Keratinocyte (primary cell): ENCODE measurements around the gene RGS3. TPM values are rescaled to one million over a fixed set of nuclear protein-coding genes. Genes with fewer than 3 reads are reported as not detected.

Source experiments
- DNase-seq: peaks from one replicate; pipeline ENCODE4 v3.0.0-alpha.2; 2011; ENCODE audit warnings: low read depth, missing footprints, low spot score
- FAIRE-seq: peaks from 2 replicates; lab custom pipeline; 2011; peaks lifted over from hg19 to GRCh38; lab: Jason Lieb, UNC
- H2AFZ ChIP-seq: 2 replicates; pipeline ENCODE4 v1.6.0; 2012; ENCODE audit warnings: low read length, control low read depth, inconsistent platforms; ENCODE audit not compliant: control insufficient read depth
- H3K27ac ChIP-seq: 2 replicates; pipeline ENCODE4 v1.5.1; 2011; ENCODE audit warnings: low read length; ENCODE audit not compliant: control insufficient read depth, insufficient read depth
- H3K27me3 ChIP-seq: 3 replicates; pipeline ENCODE4 v1.6.0; 2011; ENCODE audit warnings: low read length; ENCODE audit not compliant: control insufficient read depth, insufficient read depth; ENCODE audit errors: extremely low read depth
- H3K36me3 ChIP-seq, 2 experiments: 2 replicates in 1 of 2; 3 replicates in 1 of 2; pipeline ENCODE4 v1.5.1; 2011; ENCODE audit warnings: low read length in 2 of 2, mild to moderate bottlenecking in 1 of 2; ENCODE audit not compliant: control insufficient read depth in 2 of 2, insufficient read depth in 2 of 2; ENCODE audit errors: extremely low read depth in 1 of 2
- H3K4me1 ChIP-seq: 3 replicates; pipeline ENCODE4 v1.5.1; 2011; ENCODE audit warnings: low read length; ENCODE audit not compliant: control insufficient read depth, insufficient read depth; ENCODE audit errors: extremely low read depth
- H3K4me2 ChIP-seq: 3 replicates; pipeline ENCODE4 v1.6.0; 2011; ENCODE audit warnings: low read depth, low read length; ENCODE audit not compliant: control insufficient read depth, insufficient read depth; ENCODE audit errors: extremely low read depth
- H3K4me3 ChIP-seq, 3 experiments: fragments of 200-600 bp in 1 of 3; sonication (generic) in 1 of 3; 2 replicates in 2 of 3; 3 replicates in 1 of 3; pipeline ENCODE4 v1.5.1; 2011 to 2016; ENCODE audit warnings: low read length in 3 of 3, mild to moderate bottlenecking in 3 of 3, control low read depth in 2 of 3, inconsistent platforms in 1 of 3, low read depth in 1 of 3, mixed read lengths in 1 of 3, mixed run types in 1 of 3, moderate library complexity in 1 of 3; ENCODE audit not compliant: control insufficient read depth in 2 of 3, insufficient read depth in 2 of 3; ENCODE audit errors: extremely low read depth in 1 of 3
- H3K79me2 ChIP-seq: 2 replicates; pipeline ENCODE4 v1.6.0; 2012; ENCODE audit warnings: low read length; ENCODE audit not compliant: control insufficient read depth, insufficient read depth
- H3K9ac ChIP-seq: 3 replicates; pipeline ENCODE4 v1.6.0; 2011; ENCODE audit warnings: low read length; ENCODE audit not compliant: control insufficient read depth, insufficient read depth; ENCODE audit errors: extremely low read depth
- H3K9me1 ChIP-seq: 3 replicates; pipeline ENCODE4 v1.6.0; 2011; ENCODE audit warnings: low read length; ENCODE audit not compliant: control insufficient read depth, insufficient read depth; ENCODE audit errors: extremely low read depth
- H3K9me3 ChIP-seq: 2 replicates; pipeline ENCODE4 v1.5.1; 2012; ENCODE audit warnings: low read depth, low read length; ENCODE audit not compliant: control insufficient read depth
- H4K20me1 ChIP-seq: 3 replicates; pipeline ENCODE4 v1.6.0; 2011; ENCODE audit warnings: low read length; ENCODE audit not compliant: control insufficient read depth, insufficient read depth; ENCODE audit errors: extremely low read depth
- EZH2 ChIP-seq: IDR thresholded peaks from one replicate; pipeline ENCODE4 v1.6.1; 2012; ENCODE audit warnings: inconsistent platforms, mild to moderate bottlenecking, low read length, moderate library complexity
- dilution Hi-C: fragments of 300-500 bp; cut with MboI; formaldehyde crosslinking; loops from one replicate; pipeline ENCODE4 v1.7.0; 2020; ENCODE audit warnings: low sequenced_read_pairs; ENCODE audit not compliant: extremely low pct_ligation_motif_present
- polyA plus RNA-seq, 5 experiments: library from polyadenylated mRNA; depleted of rRNA in 3 of 5; stranded (reverse) in 3 of 5; stranded (forward) in 1 of 5; unstranded in 1 of 5; fragments of >200 nt; gene quantifications; 1 replicate in 1 of 5; 2 replicates in 3 of 5; 3 replicates in 1 of 5; pipeline versions ENCODE4 v1.2.1 to v1.2.3, GENCODE V29; 2011 to 2012; ENCODE audit warnings: missing spikeins in 2 of 5, low read depth in 1 of 5, low replicate concordance in 1 of 5
- TF ChIP-seq, protein P1 (sequence below), 3 experiments: IDR thresholded peaks in 1 of 3; conservative IDR thresholded peaks in 1 of 3; optimal IDR thresholded peaks in 1 of 3; 2 replicates in 2 of 3; 3 replicates in 1 of 3; pipeline versions ENCODE3 to v1.5.1; 2011; ENCODE audit warnings: low read length in 3 of 3, mild to moderate bottlenecking in 3 of 3, moderate library complexity in 2 of 3, control low read depth in 1 of 3, inconsistent platforms in 1 of 3; ENCODE audit not compliant: insufficient read depth in 2 of 3; ENCODE audit errors: extremely low read depth in 1 of 3

Gene RGS3
- polyA plus RNA-seq, 1 donor (not counting 4 experiments of a cell fraction or from before 2014, with no cell fraction given): 19.6 TPM

DNA sequence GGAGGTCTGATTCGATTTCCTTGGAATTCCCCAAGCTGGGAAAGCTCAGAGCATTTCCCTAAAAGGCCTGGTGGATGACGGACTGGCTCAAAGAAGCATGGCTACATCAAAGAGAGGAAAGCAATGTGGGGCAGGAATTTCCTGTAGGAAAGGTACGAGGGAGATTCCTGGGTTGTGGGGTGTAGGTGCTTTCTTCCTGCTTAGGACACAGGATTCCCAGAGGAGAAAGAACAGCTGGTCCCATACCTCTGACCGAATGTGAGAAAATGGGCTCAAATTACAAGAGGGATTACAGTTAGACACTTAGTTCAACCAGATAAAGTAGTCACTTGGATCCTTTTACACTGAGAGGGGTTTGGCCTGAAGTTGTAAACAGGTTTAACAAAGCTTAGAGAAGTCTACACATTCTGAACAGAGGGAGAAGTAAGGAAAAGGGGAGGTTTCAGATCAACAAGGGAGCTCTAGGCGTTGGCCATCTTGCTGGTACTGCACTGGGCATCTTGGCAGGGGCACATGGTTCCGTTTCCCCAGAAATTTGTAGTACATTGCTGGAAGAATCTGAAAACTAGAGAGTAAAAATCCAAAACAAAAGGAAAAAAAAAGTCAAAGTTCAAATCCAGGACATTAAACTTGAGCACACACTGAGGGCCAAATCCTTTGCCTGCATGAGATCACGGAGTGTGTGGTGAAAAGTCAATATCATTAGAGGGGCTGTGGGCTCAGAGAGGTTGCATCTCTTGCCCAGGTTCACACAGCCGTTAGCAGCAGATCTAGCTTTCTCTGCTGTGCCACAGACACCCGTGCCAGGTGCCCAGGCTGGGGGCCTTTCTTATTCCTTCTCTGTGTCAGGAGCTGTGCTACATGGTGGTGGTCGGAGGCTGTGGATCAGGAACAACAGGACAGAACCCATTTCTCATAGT is 171.3 kb downstream of the RGS3 start:
- Histone ChIP-seq H3K4me1 (no peaks in the 10 kb centered on the region), H3K9me3 (no peaks in the 10 kb centered on the region), H3K9me1 (no peaks in the 10 kb centered on the region), H3K9ac (no peak overlapping the region), H4K20me1 (no peaks in the 10 kb centered on the region), H3K4me3 (no peak overlapping the region), H3K79me2 (no peaks in the 10 kb centered on the region), H2AFZ (no peak overlapping the region), H3K36me3 (no peaks in the 10 kb centered on the region), H3K27ac (no peak overlapping the region), H3K27me3 (peaks cover 5% of the 10 kb centered on the region), H3K4me2 (no peak overlapping the region)
- TF ChIP-seq, protein P1, sequence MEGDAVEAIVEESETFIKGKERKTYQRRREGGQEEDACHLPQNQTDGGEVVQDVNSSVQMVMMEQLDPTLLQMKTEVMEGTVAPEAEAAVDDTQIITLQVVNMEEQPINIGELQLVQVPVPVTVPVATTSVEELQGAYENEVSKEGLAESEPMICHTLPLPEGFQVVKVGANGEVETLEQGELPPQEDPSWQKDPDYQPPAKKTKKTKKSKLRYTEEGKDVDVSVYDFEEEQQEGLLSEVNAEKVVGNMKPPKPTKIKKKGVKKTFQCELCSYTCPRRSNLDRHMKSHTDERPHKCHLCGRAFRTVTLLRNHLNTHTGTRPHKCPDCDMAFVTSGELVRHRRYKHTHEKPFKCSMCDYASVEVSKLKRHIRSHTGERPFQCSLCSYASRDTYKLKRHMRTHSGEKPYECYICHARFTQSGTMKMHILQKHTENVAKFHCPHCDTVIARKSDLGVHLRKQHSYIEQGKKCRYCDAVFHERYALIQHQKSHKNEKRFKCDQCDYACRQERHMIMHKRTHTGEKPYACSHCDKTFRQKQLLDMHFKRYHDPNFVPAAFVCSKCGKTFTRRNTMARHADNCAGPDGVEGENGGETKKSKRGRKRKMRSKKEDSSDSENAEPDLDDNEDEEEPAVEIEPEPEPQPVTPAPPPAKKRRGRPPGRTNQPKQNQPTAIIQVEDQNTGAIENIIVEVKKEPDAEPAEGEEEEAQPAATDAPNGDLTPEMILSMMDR (optimal IDR thresholded peaks at IDR 0.05 in 1 of 3, IDR thresholded peaks at IDR 0.05 in 1 of 3, conservative IDR thresholded peaks at IDR 0.05 in 1 of 3; ENCODE audit: extremely low read depth in 1 of 3, insufficient read depth in 2 of 3, low read length in 3 of 3): no peak
- no peak for TF ChIP-seq EZH2
- no peak for FAIRE-seq
- dilution Hi-C loops: no loop called here
- no peak for DNase-seq

DNA sequence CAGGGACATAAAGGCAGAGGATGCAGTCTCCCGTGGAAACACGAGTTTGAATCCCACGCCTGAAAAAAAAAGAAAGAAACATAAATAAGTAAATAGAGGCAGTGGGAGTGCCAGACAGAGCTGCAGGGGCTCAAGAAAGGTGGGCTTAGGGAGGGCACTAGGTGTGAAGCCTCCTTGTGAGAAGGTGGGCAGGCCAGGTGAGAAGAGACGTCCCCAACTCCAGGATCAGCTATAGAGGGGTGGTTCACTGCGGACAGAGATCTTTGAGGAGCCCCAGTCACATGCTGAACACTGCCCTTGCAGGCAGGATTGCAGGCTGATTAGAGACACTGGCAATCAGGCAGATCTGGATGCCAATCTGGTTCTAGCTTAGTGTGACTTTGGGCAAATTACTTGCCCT is 172.1 kb downstream of the RGS3 start:
- H3K9ac ChIP-seq: no peak overlapping the region
- H3K27me3 ChIP-seq: peaks cover 5% of the 10 kb centered on the region
- dilution Hi-C loops: no loop called here
- no peak overlapping the region for H2AFZ ChIP-seq
- DNase-seq (no peak), FAIRE-seq (no peak)
- H3K79me2 ChIP-seq: no peaks in the 10 kb centered on the region
- no peaks in the 10 kb centered on the region for H3K9me3 ChIP-seq
- H3K4me2 ChIP-seq: no peak overlapping the region
- no peak overlapping the region for H3K4me3 ChIP-seq
- H3K4me1 ChIP-seq: no peaks in the 10 kb centered on the region
- H3K9me1 ChIP-seq: no peaks in the 10 kb centered on the region
- no peaks in the 10 kb centered on the region for H3K36me3 ChIP-seq
- TF ChIP-seq, protein P1 (optimal IDR thresholded peaks at IDR 0.05 in 1 of 3, IDR thresholded peaks at IDR 0.05 in 1 of 3, conservative IDR thresholded peaks at IDR 0.05 in 1 of 3; ENCODE audit: extremely low read depth in 1 of 3, insufficient read depth in 2 of 3, low read length in 3 of 3): no peak
- TF ChIP-seq EZH2: no peak
- no peaks in the 10 kb centered on the region for H4K20me1 ChIP-seq
- no peak overlapping the region for H3K27ac ChIP-seq
